ENCODE measurements around the gene KCNC2. TPM values are rescaled to one million over a fixed set of nuclear protein-coding genes. Genes with fewer than 3 reads are reported as not detected.

The KCNC2 gene
- total and polyA plus RNA-seq, 7 donors = 0.01 to 1.2 (median 0.51) TPM; not detected in 3

DNA sequence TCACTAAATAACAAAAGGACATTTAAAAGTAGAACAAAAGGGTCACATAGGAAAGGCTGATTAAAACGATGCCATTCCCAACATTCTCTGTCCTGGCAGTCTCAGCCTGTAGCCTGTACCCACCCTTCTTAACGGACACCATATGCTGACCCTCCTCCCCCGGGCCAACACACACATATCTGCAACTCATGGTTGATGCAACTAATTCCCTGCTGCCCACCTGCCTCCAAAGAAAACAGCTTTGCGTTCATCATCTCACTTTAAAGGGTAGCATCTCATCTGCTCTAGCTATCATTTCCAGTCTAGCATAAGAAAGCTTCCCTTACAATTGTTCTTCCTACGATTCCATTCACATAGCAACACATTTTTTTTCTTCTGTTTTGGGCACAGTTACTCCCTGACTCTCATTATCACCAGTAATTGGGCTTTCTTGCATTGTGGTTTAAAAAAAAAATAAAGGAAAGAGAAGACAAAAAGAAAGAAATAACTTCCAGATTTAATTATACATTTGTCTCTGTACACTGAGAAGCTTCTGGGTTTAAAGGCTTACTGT is 92.9 kb downstream of the KCNC2 start:
- 54 to 57% (median 55%) methylated on average over 5 of the region's 5 CpGs for WGBS, 3 donors
- intact Hi-C loops (cut with DNase I) = no loop called here
- ATAC-seq = no peak

DNA sequence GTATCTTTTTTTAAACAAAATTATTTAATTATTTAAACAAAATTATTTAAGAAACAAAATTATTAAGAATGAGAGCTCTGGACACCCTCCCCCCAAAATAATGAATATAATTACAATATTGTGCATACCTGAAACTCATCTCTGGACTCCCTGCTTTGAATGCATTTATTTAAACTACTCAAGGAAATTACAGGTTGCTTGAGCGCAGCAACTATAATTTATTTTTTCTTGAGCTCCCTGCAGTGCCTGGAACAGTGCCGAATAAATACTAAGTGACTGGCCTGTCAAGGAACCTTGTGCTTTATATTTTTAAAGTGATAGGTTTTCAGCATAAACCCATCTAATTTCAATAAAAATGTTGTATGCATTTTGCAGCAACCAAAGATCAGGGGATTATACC is 93.9 kb downstream of the KCNC2 start:
- no peak overlapping the region for H3K4me3 ChIP-seq
- no peaks in the 10 kb centered on the region for H3K9me3 ChIP-seq
- TF ChIP-seq, protein P1, sequence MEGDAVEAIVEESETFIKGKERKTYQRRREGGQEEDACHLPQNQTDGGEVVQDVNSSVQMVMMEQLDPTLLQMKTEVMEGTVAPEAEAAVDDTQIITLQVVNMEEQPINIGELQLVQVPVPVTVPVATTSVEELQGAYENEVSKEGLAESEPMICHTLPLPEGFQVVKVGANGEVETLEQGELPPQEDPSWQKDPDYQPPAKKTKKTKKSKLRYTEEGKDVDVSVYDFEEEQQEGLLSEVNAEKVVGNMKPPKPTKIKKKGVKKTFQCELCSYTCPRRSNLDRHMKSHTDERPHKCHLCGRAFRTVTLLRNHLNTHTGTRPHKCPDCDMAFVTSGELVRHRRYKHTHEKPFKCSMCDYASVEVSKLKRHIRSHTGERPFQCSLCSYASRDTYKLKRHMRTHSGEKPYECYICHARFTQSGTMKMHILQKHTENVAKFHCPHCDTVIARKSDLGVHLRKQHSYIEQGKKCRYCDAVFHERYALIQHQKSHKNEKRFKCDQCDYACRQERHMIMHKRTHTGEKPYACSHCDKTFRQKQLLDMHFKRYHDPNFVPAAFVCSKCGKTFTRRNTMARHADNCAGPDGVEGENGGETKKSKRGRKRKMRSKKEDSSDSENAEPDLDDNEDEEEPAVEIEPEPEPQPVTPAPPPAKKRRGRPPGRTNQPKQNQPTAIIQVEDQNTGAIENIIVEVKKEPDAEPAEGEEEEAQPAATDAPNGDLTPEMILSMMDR (IDR thresholded peaks at IDR 0.05) = no peak
- no peak overlapping the region for H3K27ac ChIP-seq
- no peak for DNase-seq
- intact Hi-C loops (cut with DNase I) = no loop called here
- H3K27me3 ChIP-seq (ENCODE audit: insufficient read depth in 3 of 3, low read length in 2 of 3) = no peaks in the 10 kb centered on the region
- ATAC-seq = no peak
- 87 to 94% (median 93%) methylated on average over 2 of the region's 2 CpGs for WGBS, 3 donors
- no peaks in the 10 kb centered on the region for H3K36me3 ChIP-seq (ENCODE audit: insufficient read depth in 1 of 2, low read depth in 1 of 2)
- H3K4me1 ChIP-seq = no peaks in the 10 kb centered on the region

More for the DNA sequence above, 92.9 kb downstream of the KCNC2 start:
- TF ChIP-seq, protein P1 (IDR thresholded peaks at IDR 0.05) = no peak
- H3K27me3 ChIP-seq (ENCODE audit: insufficient read depth in 3 of 3, low read length in 2 of 3) = no peaks in the 10 kb centered on the region
- H3K4me1 ChIP-seq = no peaks in the 10 kb centered on the region
- no peaks in the 10 kb centered on the region for H3K36me3 ChIP-seq (ENCODE audit: insufficient read depth in 1 of 2, low read depth in 1 of 2)
- no peaks in the 10 kb centered on the region for H3K9me3 ChIP-seq
- H3K27ac ChIP-seq = no peak overlapping the region
- no peak for DNase-seq
- H3K4me3 ChIP-seq = no peak overlapping the region

DNA sequence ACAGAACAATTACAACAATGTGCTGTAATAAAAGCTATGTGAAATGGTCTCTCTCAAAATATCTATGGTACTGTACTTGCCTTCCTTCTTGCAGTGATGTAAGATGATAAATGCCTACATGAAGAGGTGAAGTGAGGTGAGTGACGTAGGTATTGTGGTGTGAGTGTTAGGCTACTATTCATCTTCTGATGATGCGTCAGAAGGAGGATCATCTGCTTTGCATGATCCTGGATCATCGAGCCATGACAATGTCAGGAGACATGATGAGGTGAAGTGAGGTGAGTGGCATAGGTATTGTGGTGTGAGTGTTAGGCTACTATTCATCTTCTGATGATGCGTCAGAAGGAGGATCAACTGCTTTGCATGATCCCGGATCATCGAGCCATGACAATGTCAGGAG is 105.8 kb downstream of the KCNC2 start:
- intact Hi-C loops (cut with DNase I) = loop anchor here in 1 of 2 donors (5.0 kb wide), 1 partner anchor 1743 kb away; no protein-coding TSS in a partner anchor
- Histone ChIP-seq H3K36me3 (ENCODE audit: insufficient read depth in 1 of 2, low read depth in 1 of 2) (no peaks in the 10 kb centered on the region), H3K27me3 (ENCODE audit: insufficient read depth in 3 of 3, low read length in 2 of 3) (no peaks in the 10 kb centered on the region), H3K4me3 (no peak overlapping the region), H3K27ac (no peak overlapping the region), H3K9me3 (no peaks in the 10 kb centered on the region), H3K4me1 (no peaks in the 10 kb centered on the region)
- TF ChIP-seq, protein P1 (IDR thresholded peaks at IDR 0.05) = no peak
- ATAC-seq = no peak
- DNase-seq = no peak
- WGBS, 3 donors = 95 to 96% (median 95%) methylated on average over 6 of the region's 6 CpGs

DNA sequence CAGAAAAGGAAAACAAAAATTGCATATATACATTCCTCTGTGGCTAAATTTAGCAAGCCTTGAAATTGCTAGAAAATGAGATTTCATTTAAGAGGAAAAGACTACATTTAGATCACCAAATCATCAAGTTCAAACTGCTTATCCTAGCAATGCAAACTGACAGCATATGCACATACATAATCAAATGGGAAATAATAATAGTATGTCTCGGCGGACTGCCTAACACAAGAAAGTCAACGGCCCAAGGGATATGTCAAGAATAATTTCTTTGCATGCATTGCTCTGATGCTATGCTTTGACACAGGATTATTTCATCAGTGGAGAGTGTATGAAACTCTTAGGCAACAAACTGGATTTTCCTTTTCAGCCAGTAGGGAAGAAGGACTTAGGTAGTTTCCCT is 107.9 kb downstream of the KCNC2 start:
- Histone ChIP-seq H3K36me3 (ENCODE audit: insufficient read depth in 1 of 2, low read depth in 1 of 2) (no peaks in the 10 kb centered on the region), H3K9me3 (no peaks in the 10 kb centered on the region), H3K4me3 (no peak overlapping the region), H3K27me3 (ENCODE audit: insufficient read depth in 3 of 3, low read length in 2 of 3) (no peaks in the 10 kb centered on the region), H3K4me1 (no peaks in the 10 kb centered on the region), H3K27ac (no peak overlapping the region)
- no peak for ATAC-seq
- TF ChIP-seq, protein P1 (IDR thresholded peaks at IDR 0.05) = no peak
- no peak for DNase-seq
- intact Hi-C loops (cut with DNase I) = loop anchor here in 1 of 2 donors (5.0 kb wide), 1 partner anchor 1746 kb away; no protein-coding TSS in a partner anchor
- 70 to 93% (median 87%) methylated on average over 3 of the region's 3 CpGs for WGBS, 3 donors

DNA sequence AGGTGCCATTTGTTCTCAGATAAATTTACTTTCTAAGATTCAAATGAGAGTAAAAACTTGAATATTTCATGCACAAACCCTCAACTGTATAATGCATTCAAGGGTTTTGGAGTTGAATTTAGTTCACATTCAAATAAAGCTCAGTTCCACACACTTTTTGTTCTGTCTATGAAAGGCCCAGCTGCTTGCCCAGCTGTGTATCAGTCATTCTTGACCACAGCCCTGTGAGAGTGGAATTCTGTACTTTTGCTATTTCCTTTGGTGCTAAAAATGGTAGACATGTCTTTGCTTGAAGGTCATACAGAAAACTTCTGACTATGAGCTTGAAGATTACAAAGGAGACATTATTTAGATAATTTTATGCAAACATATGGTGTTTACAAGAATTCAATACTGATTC is 110.4 kb downstream of the KCNC2 start:
- H3K36me3 ChIP-seq (ENCODE audit: insufficient read depth in 1 of 2, low read depth in 1 of 2) = no peaks in the 10 kb centered on the region
- H3K9me3 ChIP-seq = no peaks in the 10 kb centered on the region
- H3K27me3 ChIP-seq (ENCODE audit: insufficient read depth in 3 of 3, low read length in 2 of 3) = no peaks in the 10 kb centered on the region
- ATAC-seq = no peak
- TF ChIP-seq, protein P1 (IDR thresholded peaks at IDR 0.05) = no peak
- no peak overlapping the region for H3K27ac ChIP-seq
- DNase-seq = no peak
- H3K4me1 ChIP-seq = no peaks in the 10 kb centered on the region
- intact Hi-C loops (cut with DNase I) = no loop called here
- H3K4me3 ChIP-seq = no peak overlapping the region

Measured in psoas muscle (tissue), 8 donors.